Measurements from ENCODE around the gene CPED1.
A peak's percentile ranks its signal among the peaks of the same experiment; 100 is the strongest.

CPED1 gene

DNA sequence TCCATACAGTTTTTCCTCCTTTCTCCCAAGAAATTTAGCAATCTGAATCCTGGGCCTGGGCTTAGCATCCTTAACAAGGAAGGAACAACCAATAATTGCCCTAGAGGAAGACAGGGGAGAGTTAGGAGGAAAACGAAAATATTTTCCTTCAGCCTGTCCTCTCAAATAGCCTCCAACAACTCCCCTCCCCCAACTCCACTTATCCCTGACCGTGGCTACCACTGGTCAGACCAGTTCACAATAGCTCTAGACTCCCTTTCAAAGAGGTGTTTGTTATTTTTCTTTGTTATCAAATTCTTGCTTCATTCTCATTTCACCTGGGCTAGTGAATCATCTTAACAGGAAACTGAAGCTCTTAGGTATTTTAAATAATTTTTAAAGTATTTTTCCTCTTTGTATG is 114.1 kb downstream of the CPED1 start:
- no peak for DNase-seq (ENCODE audit: low read depth)
- TF ChIP-seq, protein P1, sequence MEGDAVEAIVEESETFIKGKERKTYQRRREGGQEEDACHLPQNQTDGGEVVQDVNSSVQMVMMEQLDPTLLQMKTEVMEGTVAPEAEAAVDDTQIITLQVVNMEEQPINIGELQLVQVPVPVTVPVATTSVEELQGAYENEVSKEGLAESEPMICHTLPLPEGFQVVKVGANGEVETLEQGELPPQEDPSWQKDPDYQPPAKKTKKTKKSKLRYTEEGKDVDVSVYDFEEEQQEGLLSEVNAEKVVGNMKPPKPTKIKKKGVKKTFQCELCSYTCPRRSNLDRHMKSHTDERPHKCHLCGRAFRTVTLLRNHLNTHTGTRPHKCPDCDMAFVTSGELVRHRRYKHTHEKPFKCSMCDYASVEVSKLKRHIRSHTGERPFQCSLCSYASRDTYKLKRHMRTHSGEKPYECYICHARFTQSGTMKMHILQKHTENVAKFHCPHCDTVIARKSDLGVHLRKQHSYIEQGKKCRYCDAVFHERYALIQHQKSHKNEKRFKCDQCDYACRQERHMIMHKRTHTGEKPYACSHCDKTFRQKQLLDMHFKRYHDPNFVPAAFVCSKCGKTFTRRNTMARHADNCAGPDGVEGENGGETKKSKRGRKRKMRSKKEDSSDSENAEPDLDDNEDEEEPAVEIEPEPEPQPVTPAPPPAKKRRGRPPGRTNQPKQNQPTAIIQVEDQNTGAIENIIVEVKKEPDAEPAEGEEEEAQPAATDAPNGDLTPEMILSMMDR (IDR thresholded peaks at IDR 0.05; ENCODE audit: insufficient read depth, low read depth, low read length, missing control alignments) = no peak
- H3K4me3 ChIP-seq (ENCODE audit: low read depth, low read length) = no peak overlapping the region

DNA sequence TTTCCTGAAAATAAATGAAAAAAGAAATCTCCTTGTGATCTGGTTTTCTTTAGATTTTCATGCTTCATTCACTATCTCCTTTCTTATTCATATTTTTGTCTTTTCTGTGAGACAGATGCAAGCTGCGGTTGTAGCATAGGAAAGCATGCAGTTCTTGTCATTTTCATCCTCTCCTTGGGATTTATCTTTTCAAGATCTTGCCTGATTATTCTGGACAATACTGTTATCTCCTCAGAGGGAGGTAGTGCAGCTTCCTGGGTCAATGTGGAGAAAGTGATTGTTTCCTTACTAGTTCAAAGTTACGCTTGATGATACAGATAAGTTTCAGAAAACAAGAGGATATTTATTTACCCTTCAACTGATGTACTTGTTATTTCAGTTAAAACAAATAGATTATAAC is 114.6 kb downstream of the CPED1 start:
- TF ChIP-seq, protein P1 (IDR thresholded peaks at IDR 0.05; ENCODE audit: insufficient read depth, low read depth, low read length, missing control alignments) = no peak

DNA sequence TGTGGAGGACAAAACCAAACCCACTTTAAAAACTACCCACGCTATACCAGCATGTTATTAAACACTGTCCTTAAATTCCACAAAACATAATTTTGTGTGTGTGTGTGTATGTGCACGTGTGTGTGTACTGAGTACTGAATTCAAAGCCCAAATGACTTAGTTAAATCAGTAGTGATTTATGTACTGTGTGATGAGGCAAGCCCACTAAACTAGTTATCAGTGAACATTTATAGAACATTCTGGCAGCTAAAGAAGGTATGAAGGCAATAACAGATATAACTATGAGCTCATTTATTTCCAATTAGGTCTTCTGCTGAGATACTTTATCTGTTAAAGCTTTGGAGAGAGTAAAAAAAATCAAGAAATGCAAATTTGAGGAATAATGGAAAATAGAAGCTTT is 115.1 kb downstream of the CPED1 start:
- no peak overlapping the region for H3K4me3 ChIP-seq (ENCODE audit: low read depth, low read length)
- TF ChIP-seq, protein P1 (IDR thresholded peaks at IDR 0.05; ENCODE audit: insufficient read depth, low read depth, low read length, missing control alignments) = no peak
- no peak for DNase-seq (ENCODE audit: low read depth)

More for the DNA sequence above, 114.6 kb downstream of the CPED1 start:
- no peak overlapping the region for H3K4me3 ChIP-seq (ENCODE audit: low read depth, low read length)
- no peak for DNase-seq (ENCODE audit: low read depth)

DNA sequence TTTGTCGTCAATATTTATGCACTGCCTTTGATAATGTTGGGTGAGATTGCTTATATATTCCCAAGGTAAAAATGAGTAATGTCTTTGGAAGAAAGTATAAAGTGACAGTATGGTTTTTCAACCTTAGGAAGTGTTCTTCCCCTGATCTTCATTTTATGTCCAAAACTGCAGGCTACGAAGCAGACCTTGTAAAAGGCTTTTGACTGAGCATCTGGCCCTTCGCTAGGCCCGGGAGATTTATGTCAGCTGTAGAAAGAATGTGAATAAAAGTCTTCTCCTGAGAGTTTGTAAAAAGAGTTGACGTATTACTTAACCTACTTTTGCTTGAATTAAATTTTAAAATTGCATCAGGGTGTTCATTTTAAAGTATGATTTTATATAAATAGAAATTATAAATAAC is 116.8 kb downstream of the CPED1 start:
- no peak overlapping the region for H3K4me3 ChIP-seq (ENCODE audit: low read depth, low read length)
- TF ChIP-seq, protein P1 (IDR thresholded peaks at IDR 0.05; ENCODE audit: insufficient read depth, low read depth, low read length, missing control alignments) = no peak
- DNase-seq (ENCODE audit: low read depth) = no peak

DNA sequence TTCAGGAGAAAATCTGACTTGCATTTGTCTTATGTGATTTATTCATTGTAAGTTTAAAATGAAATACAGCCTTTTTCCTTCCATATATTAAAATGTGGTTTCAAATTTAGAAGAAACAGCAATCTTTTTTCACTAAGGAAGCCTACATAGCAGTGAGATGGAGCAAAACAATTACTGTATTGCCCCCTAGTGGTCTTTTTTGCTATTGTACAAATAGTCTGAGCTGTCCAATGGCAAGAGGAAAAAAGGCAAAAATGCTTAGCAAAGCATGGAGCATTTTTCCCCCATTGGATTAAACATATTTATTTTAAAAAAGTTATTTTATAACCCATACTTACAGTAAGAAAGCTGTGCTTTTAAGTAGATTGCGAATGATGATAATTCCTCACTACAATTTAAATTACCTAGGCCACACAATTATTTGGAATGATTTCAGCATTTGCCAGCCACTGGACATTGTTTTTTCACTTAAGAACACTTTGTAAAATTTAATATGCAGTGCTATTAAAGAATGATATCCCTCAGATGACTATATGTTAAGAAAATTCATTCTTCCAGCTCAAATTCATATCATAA is 119.5 kb downstream of the CPED1 start:
- TF ChIP-seq, protein P1 (IDR thresholded peaks at IDR 0.05; ENCODE audit: insufficient read depth, low read depth, low read length, missing control alignments) = peak; percentile 56
- no peak overlapping the region for H3K4me3 ChIP-seq (ENCODE audit: low read depth, low read length)
- peak; percentile 54 for DNase-seq (ENCODE audit: low read depth)

DNA sequence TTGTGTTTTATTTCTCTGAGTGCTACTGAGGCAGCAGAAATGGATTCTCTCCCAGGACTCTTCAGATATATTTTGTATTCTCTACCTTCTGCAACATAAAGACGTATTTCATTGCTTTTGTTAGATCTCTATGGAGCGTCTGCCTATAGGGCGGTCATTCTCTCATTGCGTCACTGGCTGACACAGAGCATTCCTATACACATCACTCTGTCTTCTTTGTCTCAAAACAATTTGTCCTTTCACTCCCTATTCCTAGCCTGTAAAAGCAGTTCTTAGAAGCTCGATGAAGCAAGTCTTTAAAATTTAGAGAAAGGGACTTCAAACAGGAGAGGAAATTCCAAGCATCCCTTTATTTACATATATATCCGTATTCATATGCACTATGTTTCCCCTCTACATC is 120.6 kb downstream of the CPED1 start:
- TF ChIP-seq, protein P1 (IDR thresholded peaks at IDR 0.05; ENCODE audit: insufficient read depth, low read depth, low read length, missing control alignments) = no peak
- no peak for DNase-seq (ENCODE audit: low read depth)
- H3K4me3 ChIP-seq (ENCODE audit: low read depth, low read length) = no peak overlapping the region

DNA sequence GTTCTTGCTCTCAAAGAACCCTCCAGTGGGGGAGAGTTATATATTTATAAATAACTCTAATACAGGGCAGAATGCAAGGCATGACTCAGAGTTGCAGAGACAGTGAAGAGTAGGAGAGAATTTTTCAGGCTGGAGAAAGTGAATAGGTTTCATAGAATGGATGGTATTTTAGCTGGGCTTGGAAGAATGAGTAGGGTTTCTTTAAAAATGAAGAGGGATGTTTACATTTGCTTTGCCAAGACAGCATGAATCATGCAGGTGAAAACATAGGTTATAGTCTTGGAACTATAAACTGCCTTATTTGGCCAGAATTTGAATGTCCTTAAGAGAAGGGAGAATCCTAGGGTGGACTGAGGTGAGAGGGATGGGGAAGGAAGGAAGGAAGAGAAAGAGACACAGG is 124.8 kb downstream of the CPED1 start:
- no peak for DNase-seq (ENCODE audit: low read depth)
- H3K4me3 ChIP-seq (ENCODE audit: low read depth, low read length) = no peak overlapping the region
- TF ChIP-seq, protein P1 (IDR thresholded peaks at IDR 0.05; ENCODE audit: insufficient read depth, low read depth, low read length, missing control alignments) = no peak
